WTC11 (cell line): ENCODE results near the gene NOX5. TPM values are rescaled to one million over a fixed set of nuclear protein-coding genes. Genes with fewer than 3 reads are reported as not detected.

Experiments used
- ATAC-seq: fragments of 200-7000 bp; cut with Tn5 transposase; 2 replicates; pipeline ENCODE4 v1.10.0; 2021; ENCODE audit warnings: mild to moderate bottlenecking, moderate library complexity
- CTCF ChIA-PET: fragments of 300-600 bp; sonication (Branson Sonifier 250); formaldehyde crosslinking; loops from one replicate; lab custom pipeline; 2021; ENCODE audit warnings: antibody characterized with exemption; lab: Charles Lee
- POLR2A ChIA-PET: fragments of 350-600 bp; sonication (Branson Sonifier 250); formaldehyde crosslinking; loops from one replicate; lab custom pipeline; 2021; ENCODE audit warnings: antibody characterized with exemption; lab: Charles Lee
- DNase-seq: peaks from one replicate; pipeline ENCODE4 v3.0.0; 2021; ENCODE audit warnings: low spot score
- H3K27ac Mint-ChIP-seq: 2 replicates; pipeline ENCODE4 v1.8.0; 2021; ENCODE audit warnings: mixed read lengths
- H3K27me3 Mint-ChIP-seq: 2 replicates; pipeline ENCODE4 v1.8.0; 2021; ENCODE audit warnings: low read depth, mild to moderate bottlenecking, moderate library complexity, mixed read lengths
- H3K36me3 Mint-ChIP-seq: 2 replicates; pipeline ENCODE4 v1.8.0; 2021; ENCODE audit warnings: mixed read lengths
- H3K4me1 Mint-ChIP-seq: 2 replicates; pipeline ENCODE4 v1.8.0; 2022; ENCODE audit warnings: mixed read lengths
- H3K4me3 Mint-ChIP-seq: 2 replicates; pipeline ENCODE4 v1.8.0; 2021; ENCODE audit warnings: mild to moderate bottlenecking, moderate library complexity, mixed read lengths
- H3K9me3 Mint-ChIP-seq: 2 replicates; pipeline ENCODE4 v1.8.0; 2021; ENCODE audit warnings: mixed read lengths
- ELF4 ChIP-seq: sonication (generic); formaldehyde crosslinking; IDR thresholded peaks from 2 replicates; pipeline ENCODE4 v1.8.1; 2022; ENCODE audit warnings: low read depth, mild to moderate bottlenecking, moderate library complexity, missing genetic modification reagents
- HMGA2 ChIP-seq: fragments of 250-450 bp; sonication (Bioruptor Pico); IDR thresholded peaks from 2 replicates; pipeline ENCODE4 v1.4.0; 2021; ENCODE audit warnings: mild to moderate bottlenecking, moderate library complexity
- JUN ChIP-seq: sonication (generic); formaldehyde crosslinking; IDR thresholded peaks from 2 replicates; pipeline ENCODE4 v1.8.0; 2023; ENCODE audit warnings: mild to moderate bottlenecking, missing genetic modification reagents
- MYBL2 ChIP-seq: sonication (generic); formaldehyde crosslinking; IDR thresholded peaks from 2 replicates; pipeline ENCODE4 v1.8.1; 2023; ENCODE audit warnings: mild to moderate bottlenecking, moderate library complexity, missing genetic modification reagents
- NFYB ChIP-seq: sonication (generic); formaldehyde crosslinking; conservative IDR thresholded peaks from 2 replicates; pipeline ENCODE4 v1.8.0; 2022; ENCODE audit warnings: low read depth, missing genetic modification reagents
- RELA ChIP-seq: sonication (generic); formaldehyde crosslinking; IDR thresholded peaks from 2 replicates; pipeline ENCODE4 v1.8.1; 2022; ENCODE audit warnings: missing genetic modification reagents, mild to moderate bottlenecking, borderline replicate concordance
- SP1 ChIP-seq: sonication (generic); formaldehyde crosslinking; conservative IDR thresholded peaks from 2 replicates; pipeline ENCODE4 v1.8.1; 2022; ENCODE audit warnings: missing genetic modification reagents
- TEAD1 ChIP-seq: sonication (generic); formaldehyde crosslinking; IDR thresholded peaks from 2 replicates; pipeline ENCODE4 v1.8.0; 2022; ENCODE audit warnings: mild to moderate bottlenecking, missing genetic modification reagents
- TP53 ChIP-seq: sonication (generic); formaldehyde crosslinking; IDR thresholded peaks from 2 replicates; pipeline ENCODE4 v1.8.1; 2023; ENCODE audit warnings: mild to moderate bottlenecking, missing genetic modification reagents
- ZNF138 ChIP-seq: sonication (generic); formaldehyde crosslinking; conservative IDR thresholded peaks from 2 replicates; pipeline ENCODE4 v1.8.1; 2022; ENCODE audit warnings: mild to moderate bottlenecking, moderate library complexity, missing genetic modification reagents
- total RNA-seq: library from RNA; stranded (reverse); gene quantifications from 3 replicates; pipeline ENCODE4 v1.2.3, GENCODE V29; 2021
- TF ChIP-seq, protein P1 (sequence below): fragments of 250-450 bp; sonication (Bioruptor Pico); IDR thresholded peaks from 2 replicates; pipeline ENCODE4 v1.9.0; 2021; ENCODE audit warnings: moderate library complexity, mild to moderate bottlenecking, inconsistent platforms, borderline replicate concordance
- TF ChIP-seq, protein P2 (sequence below): sonication (generic); formaldehyde crosslinking; IDR thresholded peaks from 2 replicates; pipeline ENCODE4 v1.8.0; 2022; ENCODE audit warnings: missing genetic modification reagents
- TF ChIP-seq, protein P3 (sequence below): sonication (generic); formaldehyde crosslinking; IDR thresholded peaks from 2 replicates; pipeline ENCODE4 v1.8.1; 2023; ENCODE audit warnings: mild to moderate bottlenecking, missing genetic modification reagents
- TF ChIP-seq, protein P4 (sequence below): sonication (generic); formaldehyde crosslinking; IDR thresholded peaks from 2 replicates; pipeline ENCODE4 v1.8.0; 2023; ENCODE audit warnings: missing genetic modification reagents
- TF ChIP-seq, protein P5 (sequence below): sonication (generic); formaldehyde crosslinking; IDR thresholded peaks from 2 replicates; pipeline ENCODE4 v1.8.1; 2023; ENCODE audit warnings: mild to moderate bottlenecking, missing genetic modification reagents, moderate library complexity
- TF ChIP-seq, protein P6 (sequence below): sonication (generic); formaldehyde crosslinking; conservative IDR thresholded peaks from 2 replicates; pipeline ENCODE4 v1.8.1; 2023; ENCODE audit warnings: mild to moderate bottlenecking, low read depth, missing genetic modification reagents, moderate library complexity

Gene NOX5
- total RNA-seq, 1 experiment from 2014 or later: not detected

DNA sequence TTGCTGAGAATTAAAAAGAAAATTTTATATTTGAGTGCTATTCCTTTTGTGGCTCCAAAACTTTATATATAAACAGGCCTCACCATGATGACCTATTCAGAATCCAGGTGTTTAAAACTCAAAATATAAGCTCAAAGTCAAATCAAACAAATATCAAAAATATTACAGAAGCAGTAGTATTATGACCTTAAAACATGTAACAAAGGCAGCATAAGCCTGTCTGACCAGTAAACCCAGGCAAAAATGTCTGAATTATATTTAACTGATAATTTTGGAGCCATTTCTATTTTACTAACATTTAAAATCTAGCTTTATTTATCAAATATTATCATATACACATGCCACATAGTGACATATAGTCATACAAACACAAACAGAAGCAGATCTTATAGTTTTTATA is 6.4 kb upstream of the NOX5 start (continued):
- TF ChIP-seq, protein P1, sequence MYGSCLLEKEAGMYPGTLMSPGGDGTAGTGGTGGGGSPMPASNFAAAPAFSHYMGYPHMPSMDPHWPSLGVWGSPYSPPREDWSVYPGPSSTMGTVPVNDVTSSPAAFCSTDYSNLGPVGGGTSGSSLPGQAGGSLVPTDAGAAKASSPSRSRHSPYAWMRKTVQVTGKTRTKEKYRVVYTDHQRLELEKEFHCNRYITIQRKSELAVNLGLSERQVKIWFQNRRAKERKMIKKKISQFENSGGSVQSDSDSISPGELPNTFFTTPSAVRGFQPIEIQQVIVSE (CRISPR knock-in tag): no peak
- no peak for TF ChIP-seq TP53 (CRISPR knock-in tag)

DNA sequence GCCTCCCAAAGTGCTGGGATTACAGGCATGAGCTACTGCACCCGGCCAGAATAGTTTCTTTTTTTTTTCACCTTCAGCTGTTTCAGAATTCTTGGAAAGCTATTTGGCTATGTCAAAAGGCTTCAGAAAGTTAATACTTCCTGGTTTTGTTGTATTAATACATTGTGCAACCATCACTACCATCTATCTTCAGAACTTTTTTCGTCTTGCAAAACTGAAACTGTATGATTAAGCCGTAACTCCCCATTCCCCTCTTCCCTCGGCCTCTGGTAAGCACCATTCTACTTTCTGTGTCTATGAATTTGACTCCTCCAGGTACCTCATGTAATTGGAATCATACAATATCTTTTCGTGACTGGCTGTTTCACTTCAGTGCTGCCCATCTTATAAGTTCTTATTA is 5.2 kb upstream of the NOX5 start:
- ChIA-PET POLR2A (no interaction called here), CTCF (interaction anchor here (1.5 to 5.6 kb wide), 2 partner anchors 19 to 22 kb away, joined by 3 to 37 read pairs; no protein-coding TSS in a partner anchor)
- no peak for ATAC-seq
- Mint-ChIP-seq H3K27me3 (peaks cover 11% of the 10 kb centered on the region), H3K9me3 (peaks cover 36% of the 10 kb centered on the region), H3K27ac (no peak overlapping the region), H3K4me1 (peaks cover 4% of the 10 kb centered on the region; the same call in 1 of the 2 replicates), H3K36me3 (peaks cover 19% of the 10 kb centered on the region), H3K4me3 (no peak overlapping the region)
- no peak for DNase-seq
- TF ChIP-seq RELA (CRISPR knock-in tag) (no peak), SP1 (CRISPR knock-in tag) (no peak)

DNA sequence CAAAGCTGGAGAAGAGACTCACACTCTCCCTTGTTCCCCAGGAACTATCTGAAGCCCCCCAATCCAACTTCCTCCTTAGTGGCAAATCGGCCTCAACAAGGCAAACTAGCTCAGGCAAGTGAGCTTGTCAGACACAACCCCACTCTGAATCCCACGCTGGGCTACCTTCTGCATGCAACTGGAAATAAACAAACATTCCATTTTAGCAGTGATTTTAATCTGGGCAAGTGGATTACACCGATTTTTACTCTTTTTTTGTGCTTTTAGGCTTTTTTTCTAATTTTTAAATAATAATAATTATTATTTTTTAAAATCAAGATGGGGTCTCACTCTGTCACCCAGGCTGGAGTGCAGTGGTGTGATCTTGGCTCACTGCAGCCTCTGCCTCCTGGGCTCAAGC is 2.9 kb upstream of the NOX5 start:
- Mint-ChIP-seq H3K27me3 (peaks cover 11% of the 10 kb centered on the region), H3K4me1 (peaks cover 4% of the 10 kb centered on the region; the same call in 1 of the 2 replicates), H3K9me3 (peaks cover 26% of the 10 kb centered on the region), H3K36me3 (peaks cover 19% of the 10 kb centered on the region), H3K27ac (no peak overlapping the region), H3K4me3 (no peak overlapping the region)
- 0 out of 2 replicates have a peak, but pooled peaks have one; percentile 27 for TF ChIP-seq HMGA2 (CRISPR knock-in tag)
- TF ChIP-seq, protein P2, sequence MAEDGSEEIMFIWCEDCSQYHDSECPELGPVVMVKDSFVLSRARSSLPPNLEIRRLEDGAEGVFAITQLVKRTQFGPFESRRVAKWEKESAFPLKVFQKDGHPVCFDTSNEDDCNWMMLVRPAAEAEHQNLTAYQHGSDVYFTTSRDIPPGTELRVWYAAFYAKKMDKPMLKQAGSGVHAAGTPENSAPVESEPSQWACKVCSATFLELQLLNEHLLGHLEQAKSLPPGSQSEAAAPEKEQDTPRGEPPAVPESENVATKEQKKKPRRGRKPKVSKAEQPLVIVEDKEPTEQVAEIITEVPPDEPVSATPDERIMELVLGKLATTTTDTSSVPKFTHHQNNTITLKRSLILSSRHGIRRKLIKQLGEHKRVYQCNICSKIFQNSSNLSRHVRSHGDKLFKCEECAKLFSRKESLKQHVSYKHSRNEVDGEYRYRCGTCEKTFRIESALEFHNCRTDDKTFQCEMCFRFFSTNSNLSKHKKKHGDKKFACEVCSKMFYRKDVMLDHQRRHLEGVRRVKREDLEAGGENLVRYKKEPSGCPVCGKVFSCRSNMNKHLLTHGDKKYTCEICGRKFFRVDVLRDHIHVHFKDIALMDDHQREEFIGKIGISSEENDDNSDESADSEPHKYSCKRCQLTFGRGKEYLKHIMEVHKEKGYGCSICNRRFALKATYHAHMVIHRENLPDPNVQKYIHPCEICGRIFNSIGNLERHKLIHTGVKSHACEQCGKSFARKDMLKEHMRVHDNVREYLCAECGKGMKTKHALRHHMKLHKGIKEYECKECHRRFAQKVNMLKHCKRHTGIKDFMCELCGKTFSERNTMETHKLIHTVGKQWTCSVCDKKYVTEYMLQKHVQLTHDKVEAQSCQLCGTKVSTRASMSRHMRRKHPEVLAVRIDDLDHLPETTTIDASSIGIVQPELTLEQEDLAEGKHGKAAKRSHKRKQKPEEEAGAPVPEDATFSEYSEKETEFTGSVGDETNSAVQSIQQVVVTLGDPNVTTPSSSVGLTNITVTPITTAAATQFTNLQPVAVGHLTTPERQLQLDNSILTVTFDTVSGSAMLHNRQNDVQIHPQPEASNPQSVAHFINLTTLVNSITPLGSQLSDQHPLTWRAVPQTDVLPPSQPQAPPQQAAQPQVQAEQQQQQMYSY: no peak
- DNase-seq (no peak), ATAC-seq (no peak)
- CTCF ChIA-PET: interaction anchor here (0.6 to 5.6 kb wide), 4 partner anchors 20 to 451 kb away, joined by 3 to 37 read pairs (median 3); no protein-coding TSS in a partner anchor
- POLR2A ChIA-PET: no interaction called here

DNA sequence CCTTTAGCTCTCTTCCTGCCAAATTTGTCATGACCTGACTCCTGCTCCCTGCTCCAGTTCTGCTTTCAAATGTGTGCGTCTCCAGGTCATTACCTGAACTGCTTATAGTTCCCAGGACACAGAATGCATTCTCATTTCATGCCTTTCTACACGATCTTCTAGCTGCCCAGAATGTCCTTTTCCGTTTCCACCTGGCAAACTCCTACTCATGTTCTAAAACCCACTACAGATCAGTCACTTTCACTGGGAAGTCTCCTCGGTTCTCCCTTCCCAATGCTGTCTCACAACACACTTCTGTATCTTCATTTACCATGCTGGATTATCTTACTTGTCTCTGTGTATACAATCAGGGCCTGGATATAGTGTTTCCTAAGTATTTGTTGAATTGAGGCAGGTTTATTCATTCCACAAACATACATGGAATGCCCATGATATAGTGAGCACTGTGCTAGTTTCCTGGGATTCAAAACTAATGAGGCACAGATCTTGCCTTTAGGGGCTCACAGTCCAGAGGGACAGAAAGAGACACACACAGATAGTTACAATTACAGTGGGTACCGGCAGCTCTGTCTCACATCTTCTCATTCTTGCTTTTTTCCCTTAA is 1.6 kb upstream of the NOX5 start:
- CTCF ChIA-PET: interaction anchor here (1.3 to 5.6 kb wide), 3 partner anchors 19 to 450 kb away, joined by 3 to 37 read pairs (median 3); no protein-coding TSS in a partner anchor
- no peak overlapping the region for H3K27ac Mint-ChIP-seq
- no peak overlapping the region for H3K4me3 Mint-ChIP-seq
- TF ChIP-seq ELF4 (CRISPR knock-in tag) (no peak), RELA (CRISPR knock-in tag) (no peak), NFYB (CRISPR knock-in tag) (no peak), ZNF138 (CRISPR knock-in tag) (no peak), HMGA2 (CRISPR knock-in tag) (no peak), TEAD1 (CRISPR knock-in tag) (no peak), MYBL2 (CRISPR knock-in tag) (no peak), JUN (CRISPR knock-in tag) (no peak)
- TF ChIP-seq, protein P3, sequence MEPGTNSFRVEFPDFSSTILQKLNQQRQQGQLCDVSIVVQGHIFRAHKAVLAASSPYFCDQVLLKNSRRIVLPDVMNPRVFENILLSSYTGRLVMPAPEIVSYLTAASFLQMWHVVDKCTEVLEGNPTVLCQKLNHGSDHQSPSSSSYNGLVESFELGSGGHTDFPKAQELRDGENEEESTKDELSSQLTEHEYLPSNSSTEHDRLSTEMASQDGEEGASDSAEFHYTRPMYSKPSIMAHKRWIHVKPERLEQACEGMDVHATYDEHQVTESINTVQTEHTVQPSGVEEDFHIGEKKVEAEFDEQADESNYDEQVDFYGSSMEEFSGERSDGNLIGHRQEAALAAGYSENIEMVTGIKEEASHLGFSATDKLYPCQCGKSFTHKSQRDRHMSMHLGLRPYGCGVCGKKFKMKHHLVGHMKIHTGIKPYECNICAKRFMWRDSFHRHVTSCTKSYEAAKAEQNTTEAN (CRISPR knock-in tag): no peak
- TF ChIP-seq, protein P4, sequence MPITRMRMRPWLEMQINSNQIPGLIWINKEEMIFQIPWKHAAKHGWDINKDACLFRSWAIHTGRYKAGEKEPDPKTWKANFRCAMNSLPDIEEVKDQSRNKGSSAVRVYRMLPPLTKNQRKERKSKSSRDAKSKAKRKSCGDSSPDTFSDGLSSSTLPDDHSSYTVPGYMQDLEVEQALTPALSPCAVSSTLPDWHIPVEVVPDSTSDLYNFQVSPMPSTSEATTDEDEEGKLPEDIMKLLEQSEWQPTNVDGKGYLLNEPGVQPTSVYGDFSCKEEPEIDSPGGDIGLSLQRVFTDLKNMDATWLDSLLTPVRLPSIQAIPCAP (CRISPR knock-in tag): no peak
- TF ChIP-seq, protein P5, sequence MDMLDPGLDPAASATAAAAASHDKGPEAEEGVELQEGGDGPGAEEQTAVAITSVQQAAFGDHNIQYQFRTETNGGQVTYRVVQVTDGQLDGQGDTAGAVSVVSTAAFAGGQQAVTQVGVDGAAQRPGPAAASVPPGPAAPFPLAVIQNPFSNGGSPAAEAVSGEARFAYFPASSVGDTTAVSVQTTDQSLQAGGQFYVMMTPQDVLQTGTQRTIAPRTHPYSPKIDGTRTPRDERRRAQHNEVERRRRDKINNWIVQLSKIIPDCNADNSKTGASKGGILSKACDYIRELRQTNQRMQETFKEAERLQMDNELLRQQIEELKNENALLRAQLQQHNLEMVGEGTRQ (CRISPR knock-in tag): no peak
- TF ChIP-seq, protein P6, sequence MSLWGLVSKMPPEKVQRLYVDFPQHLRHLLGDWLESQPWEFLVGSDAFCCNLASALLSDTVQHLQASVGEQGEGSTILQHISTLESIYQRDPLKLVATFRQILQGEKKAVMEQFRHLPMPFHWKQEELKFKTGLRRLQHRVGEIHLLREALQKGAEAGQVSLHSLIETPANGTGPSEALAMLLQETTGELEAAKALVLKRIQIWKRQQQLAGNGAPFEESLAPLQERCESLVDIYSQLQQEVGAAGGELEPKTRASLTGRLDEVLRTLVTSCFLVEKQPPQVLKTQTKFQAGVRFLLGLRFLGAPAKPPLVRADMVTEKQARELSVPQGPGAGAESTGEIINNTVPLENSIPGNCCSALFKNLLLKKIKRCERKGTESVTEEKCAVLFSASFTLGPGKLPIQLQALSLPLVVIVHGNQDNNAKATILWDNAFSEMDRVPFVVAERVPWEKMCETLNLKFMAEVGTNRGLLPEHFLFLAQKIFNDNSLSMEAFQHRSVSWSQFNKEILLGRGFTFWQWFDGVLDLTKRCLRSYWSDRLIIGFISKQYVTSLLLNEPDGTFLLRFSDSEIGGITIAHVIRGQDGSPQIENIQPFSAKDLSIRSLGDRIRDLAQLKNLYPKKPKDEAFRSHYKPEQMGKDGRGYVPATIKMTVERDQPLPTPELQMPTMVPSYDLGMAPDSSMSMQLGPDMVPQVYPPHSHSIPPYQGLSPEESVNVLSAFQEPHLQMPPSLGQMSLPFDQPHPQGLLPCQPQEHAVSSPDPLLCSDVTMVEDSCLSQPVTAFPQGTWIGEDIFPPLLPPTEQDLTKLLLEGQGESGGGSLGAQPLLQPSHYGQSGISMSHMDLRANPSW (CRISPR knock-in tag): no peak
- H3K27me3 Mint-ChIP-seq: peaks cover 11% of the 10 kb centered on the region
- H3K4me1 Mint-ChIP-seq: peaks cover 4% of the 10 kb centered on the region; the same call in 1 of the 2 replicates
- DNase-seq (no peak), ATAC-seq (no peak)
- H3K36me3 Mint-ChIP-seq: peaks cover 13% of the 10 kb centered on the region
- POLR2A ChIA-PET: no interaction called here
- H3K9me3 Mint-ChIP-seq: peaks cover 21% of the 10 kb centered on the region
